Keratinocyte (primary cell): ENCODE data around the gene RNASEH1.

Source experiments
- EZH2 ChIP-seq: IDR thresholded peaks from one replicate; pipeline ENCODE4 v1.6.1; 2012; ENCODE audit warnings: inconsistent platforms, mild to moderate bottlenecking, low read length, moderate library complexity
- TF ChIP-seq, protein P1 (sequence below), 3 experiments: IDR thresholded peaks in 1 of 3; conservative IDR thresholded peaks in 1 of 3; optimal IDR thresholded peaks in 1 of 3; 2 replicates in 2 of 3; 3 replicates in 1 of 3; pipeline versions ENCODE3 to v1.5.1; 2011; ENCODE audit warnings: low read length in 3 of 3, mild to moderate bottlenecking in 3 of 3, moderate library complexity in 2 of 3, control low read depth in 1 of 3, inconsistent platforms in 1 of 3; ENCODE audit not compliant: insufficient read depth in 2 of 3; ENCODE audit errors: extremely low read depth in 1 of 3

DNA sequence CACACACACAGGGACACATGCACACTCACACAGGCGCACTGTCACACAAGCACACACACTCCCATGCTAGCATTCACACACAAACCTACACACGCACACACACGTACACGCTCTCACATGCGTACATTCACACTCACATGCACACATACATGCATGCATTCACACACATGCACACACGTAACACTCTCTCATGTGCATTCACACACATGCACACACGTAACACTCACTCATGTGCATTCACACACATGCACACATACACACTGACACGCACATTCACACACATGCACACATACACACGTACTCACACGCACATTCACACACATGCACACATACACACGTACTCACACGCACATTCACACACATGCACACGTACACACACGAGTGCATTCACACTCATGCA, 55.1 kb downstream of the RNASEH1 start:
- no peak for TF ChIP-seq EZH2
- TF ChIP-seq, protein P1, sequence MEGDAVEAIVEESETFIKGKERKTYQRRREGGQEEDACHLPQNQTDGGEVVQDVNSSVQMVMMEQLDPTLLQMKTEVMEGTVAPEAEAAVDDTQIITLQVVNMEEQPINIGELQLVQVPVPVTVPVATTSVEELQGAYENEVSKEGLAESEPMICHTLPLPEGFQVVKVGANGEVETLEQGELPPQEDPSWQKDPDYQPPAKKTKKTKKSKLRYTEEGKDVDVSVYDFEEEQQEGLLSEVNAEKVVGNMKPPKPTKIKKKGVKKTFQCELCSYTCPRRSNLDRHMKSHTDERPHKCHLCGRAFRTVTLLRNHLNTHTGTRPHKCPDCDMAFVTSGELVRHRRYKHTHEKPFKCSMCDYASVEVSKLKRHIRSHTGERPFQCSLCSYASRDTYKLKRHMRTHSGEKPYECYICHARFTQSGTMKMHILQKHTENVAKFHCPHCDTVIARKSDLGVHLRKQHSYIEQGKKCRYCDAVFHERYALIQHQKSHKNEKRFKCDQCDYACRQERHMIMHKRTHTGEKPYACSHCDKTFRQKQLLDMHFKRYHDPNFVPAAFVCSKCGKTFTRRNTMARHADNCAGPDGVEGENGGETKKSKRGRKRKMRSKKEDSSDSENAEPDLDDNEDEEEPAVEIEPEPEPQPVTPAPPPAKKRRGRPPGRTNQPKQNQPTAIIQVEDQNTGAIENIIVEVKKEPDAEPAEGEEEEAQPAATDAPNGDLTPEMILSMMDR (optimal IDR thresholded peaks at IDR 0.05 in 1 of 3, IDR thresholded peaks at IDR 0.05 in 1 of 3, conservative IDR thresholded peaks at IDR 0.05 in 1 of 3; ENCODE audit: extremely low read depth in 1 of 3, insufficient read depth in 2 of 3, low read length in 3 of 3), result no peak
